GM23248 (cell line): Measurements from ENCODE around the gene PHF8. TPM values are rescaled to one million over a fixed set of nuclear protein-coding genes. Genes with fewer than 3 reads are reported as not detected.

Experiments used
- DNase-seq: peaks from one replicate; pipeline ENCODE4 v3.0.0-alpha.2; 2015
- H2AFZ ChIP-seq: fragments of 200-600 bp; sonication (generic); 2 replicates; pipeline ENCODE4 v1.6.1; 2016; ENCODE audit warnings: antibody characterized with exemption
- H3F3A ChIP-seq: fragments of 200-600 bp; sonication (generic); 2 replicates; pipeline ENCODE4 v1.6.1; 2016; ENCODE audit warnings: mild to moderate bottlenecking, antibody characterized with exemption, mixed run types; ENCODE audit not compliant: insufficient read depth
- H3K27ac ChIP-seq: fragments of 200-600 bp; sonication (generic); 2 replicates; pipeline ENCODE4 v1.5.1; 2016; ENCODE audit warnings: mild to moderate bottlenecking
- H3K27me3 ChIP-seq: fragments of 200-600 bp; sonication (generic); replicated peaks from 2 replicates; pipeline ENCODE4 v1.6.1; 2016; ENCODE audit warnings: mild to moderate bottlenecking; ENCODE audit not compliant: insufficient read depth
- H3K36me3 ChIP-seq: fragments of 200-600 bp; sonication (generic); 2 replicates; pipeline ENCODE4 v1.6.1; 2016; ENCODE audit warnings: low read depth, mild to moderate bottlenecking
- H3K4me1 ChIP-seq: fragments of 200-600 bp; sonication (generic); 2 replicates; pipeline ENCODE4 v1.6.1; 2016; ENCODE audit warnings: mild to moderate bottlenecking; ENCODE audit not compliant: insufficient read depth
- H3K4me2 ChIP-seq: fragments of 200-600 bp; sonication (generic); one replicate; pipeline ENCODE4 v1.6.1; 2016; ENCODE audit warnings: mild to moderate bottlenecking; ENCODE audit not compliant: unreplicated experiment
- H3K4me3 ChIP-seq: fragments of 200-600 bp; sonication (generic); 2 replicates; pipeline ENCODE4 v1.5.1; 2016; ENCODE audit warnings: mild to moderate bottlenecking
- H3K79me2 ChIP-seq: fragments of 200-600 bp; sonication (generic); 2 replicates; pipeline ENCODE4 v1.6.1; 2016; ENCODE audit warnings: mild to moderate bottlenecking; ENCODE audit not compliant: insufficient read depth
- H3K9ac ChIP-seq: fragments of 200-600 bp; sonication (generic); 2 replicates; pipeline ENCODE4 v1.6.1; 2016; ENCODE audit warnings: mild to moderate bottlenecking
- H3K9me2 ChIP-seq: fragments of 200-600 bp; sonication (generic); 2 replicates; pipeline ENCODE4 v1.6.1; 2016; ENCODE audit warnings: mixed run types, mild to moderate bottlenecking, moderate library complexity; ENCODE audit not compliant: insufficient read depth
- H3K9me3 ChIP-seq: fragments of 200-600 bp; sonication (generic); one replicate; pipeline ENCODE4 v1.6.1; 2017; ENCODE audit warnings: low read depth
- H4K20me1 ChIP-seq: fragments of 200-600 bp; sonication (generic); 2 replicates; pipeline ENCODE4 v1.6.0; 2016; ENCODE audit not compliant: insufficient read depth
- EZH2 ChIP-seq: fragments of 200-600 bp; sonication (generic); IDR thresholded peaks from 2 replicates; pipeline ENCODE4 v1.6.1; 2018; ENCODE audit warnings: antibody characterized with exemption, mild to moderate bottlenecking; ENCODE audit not compliant: insufficient read depth, poor library complexity, severe bottlenecking
- EZH2phosphoT487 ChIP-seq: fragments of 200-600 bp; sonication (generic); IDR thresholded peaks from 2 replicates; pipeline ENCODE4 v1.6.1; 2018; ENCODE audit warnings: antibody characterized with exemption, moderate library complexity, mild to moderate bottlenecking, low read depth; ENCODE audit not compliant: insufficient read depth
- WGBS, 2 experiments: methylation state at CpG; one replicate each; pipeline ENCODE4 v1.1.6; 2015 to 2017; ENCODE audit warnings: low lambda C conversion rate in 2 of 2, low coverage in 1 of 2; ENCODE audit errors: missing lambda C conversion rate in 2 of 2; 5-methylcytosine and 5-hydroxymethylcytosine counted together
- in situ Hi-C: fragments of 300-500 bp; cut with MboI; formaldehyde crosslinking; loops from 2 replicates; pipeline ENCODE4 v1.15.0; 2020
- polyA plus RNA-seq: library from polyadenylated mRNA; unstranded; fragments of >200 nt; fragmentation: Nextera tagmentation; extraction: Ambion mirVana; gene quantifications from 2 replicates; pipeline ENCODE4 v1.2.1, GENCODE V29; 2016
- total RNA-seq: library from RNA; depleted of rRNA; stranded (reverse); fragments of >200 nt; shearing (Covaris generic); gene quantifications from 2 replicates; pipeline ENCODE4 v1.2.3, GENCODE V29; 2014

The PHF8 gene
- total and polyA plus RNA-seq, 2 experiments from 2014 or later: 6.1 to 7.9 TPM

GRCh38 chrX:54043056-54043455 lies 1.2 kb downstream of the PHF8 start:
- Histone ChIP-seq H3K36me3 (no peaks in the 10 kb centered on the region), H2AFZ (peak overlapping the region; percentile 88), H3K27ac (peak overlapping the region; percentile 90), H3K79me2 (peaks cover 8% of the 10 kb centered on the region), H3K4me1 (no peaks in the 10 kb centered on the region), H4K20me1 (no peaks in the 10 kb centered on the region), H3K9me2 (no peaks in the 10 kb centered on the region), H3K4me3 (peak overlapping the region; percentile 89), H3K4me2 (peak overlapping the region; percentile 83), H3K9ac (peak overlapping the region; percentile 99), H3K9me3 (no peaks in the 10 kb centered on the region), H3F3A (no peaks in the 10 kb centered on the region; the same call in 1 of the 2 replicates), H3K27me3 (no peaks in the 10 kb centered on the region)
- peak; percentile 15 for DNase-seq
- in situ Hi-C loops: loop anchor here (25.0 kb wide), 1 partner anchor 394 kb away; the partner anchor contains the start of gene TSR2
- TF ChIP-seq EZH2phosphoT487: no peak
- TF ChIP-seq EZH2: no peak
- 0 to 3% methylated on average over 7 to 11 of the region's 11 CpGs for WGBS, 2 experiments

DNA sequence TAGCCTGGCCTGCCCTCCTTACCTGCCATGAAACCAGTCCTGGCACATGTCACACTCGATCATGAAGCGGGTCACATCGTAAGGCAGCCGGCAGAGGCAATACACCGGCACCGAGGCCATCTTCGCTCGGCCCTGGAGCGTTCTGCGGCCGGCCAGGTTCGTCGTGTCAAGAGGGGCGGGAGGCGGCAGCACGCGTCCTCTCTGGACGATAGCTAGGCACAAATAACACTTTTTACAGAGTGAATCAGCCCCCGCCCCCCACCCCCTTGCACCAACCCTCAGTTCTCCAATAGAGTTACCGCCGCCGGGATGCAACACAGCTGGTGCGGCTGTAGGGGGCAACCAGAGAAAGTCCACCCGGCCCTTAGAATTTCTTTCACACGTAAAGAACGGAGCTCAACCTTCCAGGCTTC lies 1.7 kb downstream of the PHF8 start:
- WGBS, 2 experiments: 0% methylated on average over 11 to 13 of the region's 26 CpGs
- peak overlapping the region; percentile 99 for H3K9ac ChIP-seq
- peak overlapping the region; percentile 88 for H2AFZ ChIP-seq
- H3K36me3 ChIP-seq: no peaks in the 10 kb centered on the region
- no peaks in the 10 kb centered on the region; the same call in 1 of the 2 replicates for H3F3A ChIP-seq
- no peaks in the 10 kb centered on the region for H3K9me3 ChIP-seq
- in situ Hi-C loops: loop anchor here (25.0 kb wide), 1 partner anchor 395 kb away; the partner anchor contains the start of gene TSR2
- H3K27ac ChIP-seq: no peak overlapping the region
- H3K9me2 ChIP-seq: no peaks in the 10 kb centered on the region
- H3K4me1 ChIP-seq: no peaks in the 10 kb centered on the region
- peak; percentile 83 for DNase-seq
- H4K20me1 ChIP-seq: no peaks in the 10 kb centered on the region
- peaks cover 8% of the 10 kb centered on the region for H3K79me2 ChIP-seq
- no peaks in the 10 kb centered on the region for H3K27me3 ChIP-seq
- TF ChIP-seq EZH2: no peak
- no peak for TF ChIP-seq EZH2phosphoT487
- peak overlapping the region; percentile 90 for H3K4me2 ChIP-seq
- peak overlapping the region; percentile 89 for H3K4me3 ChIP-seq

DNA sequence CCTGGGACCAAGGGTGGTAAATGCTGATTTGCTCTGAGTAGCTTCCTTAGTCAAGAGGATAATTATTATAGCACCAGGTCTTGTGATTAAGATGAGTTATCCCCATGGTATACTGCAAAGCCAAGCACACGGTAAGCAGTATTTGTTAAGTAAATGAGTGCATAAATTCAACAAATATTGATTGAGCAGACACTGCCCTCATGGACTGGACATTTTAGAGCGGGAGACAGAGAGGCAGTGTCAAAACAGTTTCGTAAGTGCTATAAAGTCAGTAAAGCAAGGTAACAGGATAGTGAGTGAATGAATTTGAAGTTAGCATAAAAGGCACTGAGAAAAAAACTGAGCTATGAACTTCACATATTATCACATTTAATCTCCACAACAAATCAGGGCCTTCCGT lies 13.9 kb downstream of the PHF8 start:
- H3K4me2 ChIP-seq: no peak overlapping the region
- no peaks in the 10 kb centered on the region for H3K36me3 ChIP-seq
- H3K79me2 ChIP-seq: 0 out of 2 replicates have a peak, but pooled peaks cover 5% of the 10 kb centered on the region
- H3K9ac ChIP-seq: no peak overlapping the region
- no peak overlapping the region for H3K4me3 ChIP-seq
- DNase-seq: no peak
- H3F3A ChIP-seq: no peaks in the 10 kb centered on the region
- no peak for TF ChIP-seq EZH2
- TF ChIP-seq EZH2phosphoT487: no peak
- no peaks in the 10 kb centered on the region for H4K20me1 ChIP-seq
- in situ Hi-C loops: loop anchor here (25.0 kb wide), 1 partner anchor 407 kb away; the partner anchor contains the start of gene TSR2
- H2AFZ ChIP-seq: no peak overlapping the region
- H3K27ac ChIP-seq: no peak overlapping the region
- no peaks in the 10 kb centered on the region for H3K27me3 ChIP-seq
- WGBS, 2 experiments: 87 to 88% methylated on average over 4 of the region's 4 CpGs
- H3K9me3 ChIP-seq: no peaks in the 10 kb centered on the region
- no peaks in the 10 kb centered on the region for H3K4me1 ChIP-seq
- no peaks in the 10 kb centered on the region for H3K9me2 ChIP-seq

- H3K36me3 ChIP-seq: no peaks in the 10 kb centered on the region
- TF ChIP-seq EZH2phosphoT487 (no peak), EZH2 (no peak)
- H3K27me3 ChIP-seq: no peaks in the 10 kb centered on the region
- no peak overlapping the region for H3K27ac ChIP-seq
- H3K9ac ChIP-seq: no peak overlapping the region
- H3K4me1 ChIP-seq: no peaks in the 10 kb centered on the region
- H3K4me3 ChIP-seq: no peak overlapping the region
- no peaks in the 10 kb centered on the region for H4K20me1 ChIP-seq
- 0 out of 2 replicates have a peak, but pooled peaks cover 5% of the 10 kb centered on the region for H3K79me2 ChIP-seq
- no peak for DNase-seq
- in situ Hi-C loops: loop anchor here (25.0 kb wide), 1 partner anchor 408 kb away; the partner anchor contains the start of gene TSR2
- no peaks in the 10 kb centered on the region for H3K9me3 ChIP-seq
- H2AFZ ChIP-seq: no peak overlapping the region
- WGBS, 2 experiments: 91 to 94% methylated on average over 10 of the region's 10 CpGs
- no peaks in the 10 kb centered on the region for H3K9me2 ChIP-seq
- no peaks in the 10 kb centered on the region for H3F3A ChIP-seq
- no peak overlapping the region for H3K4me2 ChIP-seq
Observed at GRCh38 chrX:54029529-54030143, 14.6 kb downstream of the PHF8 start.
